HG03025 (cell line): ENCODE data around the gene FOXP1.

Experiments
- ATAC-seq: cut with Tn5 transposase; IDR thresholded peaks from one replicate; pipeline ENCODE4 v1.9.1; 2021; ENCODE audit warnings: mild to moderate bottlenecking, moderate library complexity; ENCODE audit not compliant: unreplicated experiment, low FRiP score

Gene FOXP1

GRCh38 chr3:70930066-70930465, 653.5 kb downstream of the FOXP1 start:
- ATAC-seq = no peak

- no peak for ATAC-seq
Observed at GRCh38 chr3:70927239-70927638, 656.3 kb downstream of the FOXP1 start.

- ATAC-seq = no peak
Observed at GRCh38 chr3:70926835-70927234, 656.7 kb downstream of the FOXP1 start.

- ATAC-seq = no peak
Observed at GRCh38 chr3:70919661-70920060, 663.9 kb downstream of the FOXP1 start.

GRCh38 chr3:70919091-70919490, 664.4 kb downstream of the FOXP1 start:
- ATAC-seq = no peak

GRCh38 chr3:70916375-70917055, 667.0 kb downstream of the FOXP1 start:
- ATAC-seq = no peak

GRCh38 chr3:70914862-70915261, 668.7 kb downstream of the FOXP1 start:
- no peak for ATAC-seq

- ATAC-seq = no peak
Observed at GRCh38 chr3:70911719-70912118, 671.8 kb downstream of the FOXP1 start.

GRCh38 chr3:70905491-70905890, 678.0 kb downstream of the FOXP1 start:
- no peak for ATAC-seq
